Ectodermal cell (in vitro differentiated cells): ENCODE data around the gene ADAMTS18.

Source experiments
- H3K27ac ChIP-seq: 2 replicates; pipeline ENCODE4 v1.7.0; 2013; ENCODE audit warnings: mild to moderate bottlenecking, low read depth, low read length; ENCODE audit not compliant: insufficient read depth, poor library complexity, severe bottlenecking
- H3K27me3 ChIP-seq: 2 replicates; pipeline ENCODE4 v1.7.0; 2013; ENCODE audit warnings: mild to moderate bottlenecking, low read length; ENCODE audit not compliant: insufficient read depth, control insufficient read depth, poor library complexity, severe bottlenecking
- H3K36me3 ChIP-seq: one replicate; pipeline ENCODE4 v1.7.0; 2013; ENCODE audit warnings: low read length; ENCODE audit not compliant: control insufficient read depth, insufficient read depth
- H3K4me1 ChIP-seq: one replicate; pipeline ENCODE4 v1.7.0; 2013; ENCODE audit warnings: low read length; ENCODE audit not compliant: control insufficient read depth, insufficient read depth
- H3K4me3 ChIP-seq: 2 replicates; pipeline ENCODE4 v1.7.0; 2013; ENCODE audit warnings: low read depth, low read length, control low read depth; ENCODE audit not compliant: insufficient read depth
- H3K9me3 ChIP-seq: 2 replicates; pipeline ENCODE4 v1.7.0; 2013; ENCODE audit warnings: mild to moderate bottlenecking, low read length, moderate library complexity; ENCODE audit not compliant: control insufficient read depth
- WGBS, 2 experiments: methylation state at CpG; one replicate each; pipeline ENCODE4 v1.1.7; 2013; ENCODE audit warnings: missing lambda C conversion rate in 2 of 2; 5-methylcytosine and 5-hydroxymethylcytosine counted together

The ADAMTS18 gene

GRCh38 chr16:77236063-77236511, 198.7 kb downstream of the ADAMTS18 start:
- H3K4me3 ChIP-seq: no peak overlapping the region
- no peaks in the 10 kb centered on the region for H3K4me1 ChIP-seq
- no peaks in the 10 kb centered on the region for H3K36me3 ChIP-seq
- no peak overlapping the region for H3K27ac ChIP-seq
- WGBS, 2 experiments: 5 to 7% methylated on average over 21 of the region's 21 CpGs
- H3K9me3 ChIP-seq: no peaks in the 10 kb centered on the region
- peaks cover 6% of the 10 kb centered on the region for H3K27me3 ChIP-seq

GRCh38 chr16:77234611-77235010, 200.2 kb downstream of the ADAMTS18 start:
- Histone ChIP-seq H3K27ac (no peak overlapping the region), H3K9me3 (no peaks in the 10 kb centered on the region), H3K27me3 (peaks cover 6% of the 10 kb centered on the region), H3K4me1 (no peaks in the 10 kb centered on the region), H3K36me3 (no peaks in the 10 kb centered on the region), H3K4me3 (no peak overlapping the region)
- 62 to 68% methylated on average over 11 of the region's 11 CpGs for WGBS, 2 experiments

GRCh38 chr16:77233799-77234519, 200.9 kb downstream of the ADAMTS18 start:
- no peaks in the 10 kb centered on the region for H3K4me1 ChIP-seq
- 87 to 94% methylated on average over 9 of the region's 9 CpGs for WGBS, 2 experiments
- no peak overlapping the region for H3K4me3 ChIP-seq
- no peaks in the 10 kb centered on the region for H3K9me3 ChIP-seq
- no peak overlapping the region for H3K27ac ChIP-seq
- no peaks in the 10 kb centered on the region for H3K36me3 ChIP-seq
- peaks cover 6% of the 10 kb centered on the region for H3K27me3 ChIP-seq
